HEK293T (cell line): ENCODE data around the gene GARS1.

ENCODE experiments used
- CTCF ChIA-PET: fragments of 350-600 bp; formaldehyde crosslinking; extraction: SDS; loops from one replicate; lab custom pipeline; 2021; ENCODE audit warnings: antibody characterized with exemption, inconsistent platforms; lab: Yijun Ruan, JAX
- POLR2A ChIA-PET: fragments of 350-600 bp; formaldehyde crosslinking; extraction: SDS; loops from one replicate; lab custom pipeline; 2020; ENCODE audit warnings: antibody characterized with exemption, inconsistent platforms; lab: Yijun Ruan, JAX
- DNase-seq: peaks from one replicate; pipeline ENCODE4 v3.0.0; 2012; ENCODE audit warnings: mixed read lengths; ENCODE audit errors: extremely low spot score
- ARNT ChIP-seq: fragments of 450-650 bp; IDR thresholded peaks from 2 replicates; pipeline ENCODE4 v1.6.1; 2017; ENCODE audit warnings: mild to moderate bottlenecking
- CTBP1 ChIP-seq: fragments of 450-650 bp; IDR thresholded peaks from 2 replicates; pipeline ENCODE4 v1.6.1; 2016; ENCODE audit warnings: borderline replicate concordance
- ELF4 ChIP-seq: fragments of 450-650 bp; IDR thresholded peaks from 2 replicates; pipeline ENCODE4 v1.6.1; 2017; ENCODE audit warnings: antibody characterized with exemption
- FOXA1 ChIP-seq: fragments of 450-650 bp; IDR thresholded peaks from 2 replicates; pipeline ENCODE4 v1.6.1; 2016; ENCODE audit warnings: mild to moderate bottlenecking
- FOXK2 ChIP-seq: fragments of 450-650 bp; IDR thresholded peaks from 2 replicates; pipeline ENCODE4 v1.6.1; 2016; ENCODE audit warnings: mild to moderate bottlenecking
- FOXM1 ChIP-seq: fragments of 450-650 bp; IDR thresholded peaks from 2 replicates; pipeline ENCODE4 v1.6.1; 2017; ENCODE audit warnings: mild to moderate bottlenecking, borderline replicate concordance
- HDGF ChIP-seq: fragments of 450-650 bp; IDR thresholded peaks from 2 replicates; pipeline ENCODE4 v1.6.1; 2017; ENCODE audit warnings: antibody characterized with exemption, borderline replicate concordance
- L3MBTL2 ChIP-seq: fragments of 450-650 bp; conservative IDR thresholded peaks from 2 replicates; pipeline ENCODE4 v1.6.1; 2016; ENCODE audit warnings: mild to moderate bottlenecking
- LEF1 ChIP-seq: fragments of 450-650 bp; IDR thresholded peaks from 2 replicates; pipeline ENCODE4 v1.6.1; 2017; ENCODE audit warnings: mild to moderate bottlenecking, borderline replicate concordance
- NFRKB ChIP-seq: fragments of 450-650 bp; IDR thresholded peaks from 2 replicates; pipeline ENCODE4 v1.6.1; 2016; ENCODE audit warnings: mild to moderate bottlenecking, moderate library complexity
- PKNOX1 ChIP-seq: fragments of 450-650 bp; IDR thresholded peaks from 2 replicates; pipeline ENCODE4 v1.6.1; 2016
- SP1 ChIP-seq: fragments of 450-650 bp; IDR thresholded peaks from 2 replicates; pipeline ENCODE4 v1.6.1; 2017
- SUZ12 ChIP-seq: fragments of 450-650 bp; IDR thresholded peaks from 2 replicates; pipeline ENCODE4 v1.6.1; 2016; ENCODE audit warnings: mild to moderate bottlenecking
- TARDBP ChIP-seq: fragments of 450-650 bp; IDR thresholded peaks from 2 replicates; pipeline ENCODE4 v1.6.1; 2016
- ZNF384 ChIP-seq: fragments of 450-650 bp; IDR thresholded peaks from 2 replicates; pipeline ENCODE4 v1.6.1; 2016

GARS1 gene

GRCh38 chr7:30682212-30683083, 87.8 kb downstream of the GARS1 start, which contains the start of gene CRHR2:
CRHR2 (minus strand) TSS chr7:30682456; CDS start chr7:30682280, 176 bp downstream.
- ChIA-PET POLR2A (no interaction called here), CTCF (interaction anchor here (0.6 to 1.2 kb wide), 4 partner anchors 9 to 178 kb away, joined by 3 to 5 read pairs (median 3); no protein-coding TSS in a partner anchor)
- peak; percentile 62 for DNase-seq
- TF ChIP-seq L3MBTL2 = peak; percentile 89
- TF ChIP-seq TARDBP = no peak

DNA sequence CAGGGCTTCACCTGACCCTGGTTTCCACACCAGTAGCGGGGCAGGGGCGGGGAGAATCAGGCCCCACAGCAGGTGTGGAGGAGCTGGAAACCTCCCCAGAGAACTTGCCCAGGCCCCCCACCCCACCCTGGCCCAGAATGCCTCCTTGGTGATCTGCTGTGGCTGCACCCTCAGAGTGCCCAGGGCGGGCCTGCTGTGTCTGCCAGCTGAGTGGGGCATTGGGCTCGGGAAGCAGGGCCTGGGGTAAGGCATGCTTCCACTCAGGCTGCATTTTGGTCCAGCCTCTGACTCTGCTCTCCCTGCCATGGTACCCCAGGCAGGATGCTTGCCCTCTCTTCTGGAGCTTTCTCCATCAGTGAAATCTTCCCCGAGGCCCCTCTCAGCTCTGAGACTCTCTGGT, 88.6 kb downstream of the GARS1 start:
- ChIA-PET POLR2A (no interaction called here), CTCF (no interaction called here)
- TF ChIP-seq FOXM1 (no peak), PKNOX1 (no peak), FOXA1 (no peak), LEF1 (no peak), SUZ12 (no peak), FOXK2 (no peak), ELF4 (no peak), ARNT (no peak), SP1 (no peak), NFRKB (no peak), CTBP1 (no peak), L3MBTL2 (no peak), TARDBP (no peak), ZNF384 (no peak), HDGF (no peak)
- no peak for DNase-seq
